B cell (primary cell): ENCODE data around the gene HOXC6. TPM values are rescaled to one million over a fixed set of nuclear protein-coding genes. Genes with fewer than 3 reads are reported as not detected.

Experiments
- ATAC-seq: fragments of 200-7000 bp; cut with Tn5 transposase; one replicate; pipeline ENCODE4 v1.10.0; 2021; ENCODE audit warnings: low read depth, mild to moderate bottlenecking, moderate number of reproducible peaks, moderate library complexity
- CTCF ChIA-PET: fragments of 350-600 bp; sonication (Branson Sonifier 250); formaldehyde crosslinking; loops from one replicate; lab custom pipeline; 2021; ENCODE audit warnings: antibody characterized with exemption, inconsistent platforms; lab: Charles Lee
- POLR2A ChIA-PET: fragments of 350-600 bp; sonication (Branson Sonifier 250); formaldehyde crosslinking; loops from one replicate; lab custom pipeline; 2021; ENCODE audit warnings: antibody characterized with exemption; lab: Charles Lee
- DNase-seq: peaks from one replicate; pipeline ENCODE4 v3.0.0; 2013
- H2AFZ ChIP-seq: 2 replicates; pipeline ENCODE4 v1.6.1; 2012; ENCODE audit warnings: mild to moderate bottlenecking, low read depth, low read length; ENCODE audit not compliant: insufficient read depth, poor library complexity, severe bottlenecking
- H3K27ac ChIP-seq, 2 donors: 1 replicate in 1 of 2; 2 replicates in 1 of 2; pipeline ENCODE4 v1.5.1; 2012 to 2013; ENCODE audit warnings: low read length in 2 of 2, mild to moderate bottlenecking in 2 of 2, moderate library complexity in 1 of 2
- H3K27me3 ChIP-seq, 4 experiments: fragments of 200-600 bp in 1 of 4; sonication (generic) in 1 of 4; replicated peaks in 1 of 4; 1 replicate in 2 of 4; 2 replicates in 2 of 4; pipeline versions ENCODE4 v1.6.1 to v1.7.0; 2013 to 2016; ENCODE audit warnings: low read length in 3 of 4, mild to moderate bottlenecking in 2 of 4, mixed read lengths in 1 of 4, moderate library complexity in 1 of 4; ENCODE audit not compliant: insufficient read depth in 4 of 4, control insufficient read depth in 3 of 4; ENCODE audit errors: control extremely low read depth in 1 of 4
- H3K36me3 ChIP-seq, 2 experiments: replicated peaks in 1 of 2; 1 replicate in 1 of 2; 2 replicates in 1 of 2; pipeline versions ENCODE4 v1.6.1 to v1.7.1; 2013; ENCODE audit warnings: low read length in 1 of 2; ENCODE audit not compliant: insufficient read depth in 2 of 2, control insufficient read depth in 1 of 2; ENCODE audit errors: control extremely low read depth in 1 of 2, extremely low read depth in 1 of 2
- H3K4me1 ChIP-seq, 2 donors: fragments of 200-600 bp in 1 of 2; sonication (generic) in 1 of 2; 1 replicate in 1 of 2; 2 replicates in 1 of 2; pipeline versions ENCODE4 v1.5.1 to v1.6.1; 2013 to 2017; ENCODE audit warnings: low read length in 2 of 2; ENCODE audit not compliant: control insufficient read depth in 2 of 2, insufficient read depth in 2 of 2
- H3K4me2 ChIP-seq: replicated peaks from 2 replicates; pipeline ENCODE3; 2012; ENCODE audit warnings: mild to moderate bottlenecking, low read depth, low read length; ENCODE audit not compliant: poor library complexity, severe bottlenecking
- H3K4me3 ChIP-seq, 5 experiments: fragments of 200-600 bp in 1 of 5; sonication (generic) in 1 of 5; 1 replicate in 3 of 5; 2 replicates in 2 of 5; pipeline versions ENCODE4 v1.5.1 to v1.7.0; 2011 to 2016; ENCODE audit warnings: low read length in 4 of 5, mild to moderate bottlenecking in 4 of 5, low read depth in 2 of 5, control low read depth in 1 of 5, moderate library complexity in 1 of 5; ENCODE audit not compliant: insufficient read depth in 1 of 5; ENCODE audit errors: control extremely low read depth in 1 of 5, extremely low read depth in 1 of 5
- H3K79me2 ChIP-seq: fragments of 200-600 bp; sonication (generic); one replicate; pipeline ENCODE4 v1.6.0; 2016; ENCODE audit warnings: low read length; ENCODE audit not compliant: control insufficient read depth, insufficient read depth
- H3K9ac ChIP-seq: fragments of 200-600 bp; sonication (generic); 2 replicates; pipeline ENCODE4 v1.6.1; 2017; ENCODE audit warnings: mild to moderate bottlenecking, low read length, moderate library complexity
- H3K9me3 ChIP-seq, 3 donors: one replicate each; pipeline versions ENCODE4 v1.6.1 to v1.7.1; 2013; ENCODE audit warnings: low read length in 2 of 3; ENCODE audit not compliant: control insufficient read depth in 2 of 3, insufficient read depth in 1 of 3; ENCODE audit errors: control extremely low read depth in 1 of 3
- H4K20me1 ChIP-seq: 2 replicates; pipeline ENCODE4 v1.6.0; 2012; ENCODE audit warnings: mild to moderate bottlenecking, low read length; ENCODE audit not compliant: insufficient read depth, control insufficient read depth, poor library complexity, severe bottlenecking
- H3K27ac Mint-ChIP-seq: one replicate; pipeline ENCODE4 v1.8.0; 2021; ENCODE audit warnings: mixed read lengths
- H3K27me3 Mint-ChIP-seq: one replicate; pipeline ENCODE4 v1.8.0; 2021; ENCODE audit warnings: mixed read lengths
- H3K4me1 Mint-ChIP-seq: one replicate; pipeline ENCODE4 v1.8.0; 2021; ENCODE audit warnings: mixed read lengths
- H3K4me3 Mint-ChIP-seq: one replicate; pipeline ENCODE4 v1.8.0; 2021; ENCODE audit warnings: mixed read lengths
- H3K9me3 Mint-ChIP-seq: one replicate; pipeline ENCODE4 v1.8.0; 2022; ENCODE audit warnings: mixed read lengths; ENCODE audit not compliant: insufficient read depth
- CTCF ChIP-seq: fragments of 200-600 bp; IDR thresholded peaks from one replicate; pipeline ENCODE4 v1.8.0; 2022; ENCODE audit warnings: antibody characterized with exemption, mild to moderate bottlenecking
- EZH2 ChIP-seq: IDR thresholded peaks from 2 replicates; pipeline ENCODE4 v1.6.1; 2012; ENCODE audit warnings: borderline replicate concordance, low read depth, mild to moderate bottlenecking, moderate library complexity, low read length; ENCODE audit not compliant: insufficient read depth, poor library complexity, severe bottlenecking
- WGBS: methylation state at CpG from one replicate; pipeline ENCODE4 v1.1.5; 2013; ENCODE audit warnings: missing lambda C conversion rate; ENCODE audit not compliant: insufficient coverage; 5-methylcytosine and 5-hydroxymethylcytosine counted together
- intact Hi-C: fragments of 100-400 bp; cut with micrococcal nuclease; formaldehyde crosslinking; loops from one replicate; pipeline ENCODE4 v1.10.0; 2022
- polyA plus RNA-seq: library from polyadenylated mRNA; depleted of rRNA; stranded (reverse); fragments of >200 nt; gene quantifications from 2 replicates; pipeline ENCODE4 v1.2.3, GENCODE V29; 2012
- total RNA-seq, 2 donors: library from RNA; stranded (reverse); fragments of 120-200 nt in 1 of 2; gene quantifications; 1 replicate in 1 of 2; 2 replicates in 1 of 2; pipeline versions ENCODE4 v1.2.3 to v1.2.4, GENCODE V29; 2013 to 2022

The HOXC6 gene
- total and polyA plus RNA-seq, 2 donors (not counting 1 experiment from before 2014, with no cell fraction given): not detected

- ATAC-seq (no peak), DNase-seq (peak; percentile 47)
- ChIA-PET POLR2A (interaction anchor here (0.5 to 1.2 kb wide), 2 partner anchors 137 to 370 kb away, joined by 3 to 7 read pairs; no protein-coding TSS in a partner anchor), CTCF (interaction anchor here (0.7 to 4.5 kb wide), 7 partner anchors 19 to 350 kb away, joined by 3 to 37 read pairs (median 5); partner anchors contain the start of gene HOXC5)
- Histone ChIP-seq H3K27me3 (peaks cover 0 to 79% (median 55%) of the 10 kb centered on the region in 4 experiments), H3K36me3 (no peaks in the 10 kb centered on the region), H3K9me3 (peaks cover 0 to 42% (median 2%) of the 10 kb centered on the region in 3 donors), H3K27ac (no peak overlapping the region), H3K4me1 (peaks cover 42 to 50% of the 10 kb centered on the region in 2 donors), H2AFZ (no peak overlapping the region), H3K9ac (peak overlapping the region; percentile 72), H3K79me2 (no peaks in the 10 kb centered on the region), H3K4me3 (no peak overlapping the region), H4K20me1 (no peaks in the 10 kb centered on the region), H3K4me2 (peak overlapping the region; percentile 73)
- H3K27ac Mint-ChIP-seq: peak overlapping the region; percentile 95
- intact Hi-C loops: loop anchor here (2.0 to 5.0 kb wide), 2 partner anchors 17 to 45 kb away; partner anchors contain the start of gene HOXC8
- WGBS: 47% methylated on average over 8 of the region's 24 CpGs
- no peaks in the 10 kb centered on the region for H3K9me3 Mint-ChIP-seq
- no peak for TF ChIP-seq CTCF
- TF ChIP-seq EZH2: no peak
- H3K4me3 Mint-ChIP-seq: peak overlapping the region; percentile 91
- peaks cover 61% of the 10 kb centered on the region for H3K27me3 Mint-ChIP-seq
- peaks cover 49% of the 10 kb centered on the region for H3K4me1 Mint-ChIP-seq
These were observed 23.7 kb downstream of the HOXC6 start for GRCh38 chr12:54051874-54052437.
